HL-60 (cell line): ENCODE results near the gene VWA8.
"Not testable (repeated sequence)": the region's sequence is repeated elsewhere in the genome, so short reads cannot be mapped to it uniquely, and the experiment has no call there.

Experiments
- DNase-seq, 2 experiments: peaks; one replicate each; pipeline ENCODE4 v3.0.0-alpha.2; 2010 to 2020; ENCODE audit warnings: low read depth in 1 of 2, low spot score in 1 of 2
- H3K27ac ChIP-seq: fragments of 250-450 bp; sonication (Bioruptor Pico); replicated peaks from 2 replicates; pipeline ENCODE4 v1.5.1; 2020; ENCODE audit warnings: mild to moderate bottlenecking, moderate library complexity
- H3K27me3 ChIP-seq: fragments of 250-450 bp; sonication (Bioruptor Pico); 2 replicates; pipeline ENCODE4 v1.5.1; 2021; ENCODE audit warnings: mild to moderate bottlenecking, moderate library complexity; ENCODE audit not compliant: insufficient read depth, poor library complexity, severe bottlenecking
- H3K4me3 ChIP-seq: replicated peaks from 2 replicates; pipeline ENCODE4 v1.5.1; 2011; ENCODE audit warnings: mild to moderate bottlenecking, control low read depth, low read length; ENCODE audit not compliant: insufficient read depth
- GABPA ChIP-seq: IDR thresholded peaks from 2 replicates; pipeline ENCODE4 v1.6.1; 2012; ENCODE audit warnings: low read depth
- POLR2AphosphoS5 ChIP-seq: IDR thresholded peaks from 2 replicates; pipeline ENCODE4 v1.6.1; 2012; ENCODE audit warnings: low read depth
- SPI1 ChIP-seq: IDR thresholded peaks from 2 replicates; pipeline ENCODE4 v1.6.1; 2012; ENCODE audit warnings: low read depth, mild to moderate bottlenecking, borderline replicate concordance
- TF ChIP-seq, protein P1 (sequence below): IDR thresholded peaks from one replicate; pipeline ENCODE4 v1.5.1; 2011; ENCODE audit warnings: low read length, control low read depth, inconsistent platforms; ENCODE audit not compliant: insufficient read depth
- TF ChIP-seq, protein P2 (sequence below): IDR thresholded peaks from 2 replicates; pipeline ENCODE4 v1.6.1; 2012; ENCODE audit warnings: low read depth; ENCODE audit not compliant: insufficient replicate concordance

VWA8 gene

DNA sequence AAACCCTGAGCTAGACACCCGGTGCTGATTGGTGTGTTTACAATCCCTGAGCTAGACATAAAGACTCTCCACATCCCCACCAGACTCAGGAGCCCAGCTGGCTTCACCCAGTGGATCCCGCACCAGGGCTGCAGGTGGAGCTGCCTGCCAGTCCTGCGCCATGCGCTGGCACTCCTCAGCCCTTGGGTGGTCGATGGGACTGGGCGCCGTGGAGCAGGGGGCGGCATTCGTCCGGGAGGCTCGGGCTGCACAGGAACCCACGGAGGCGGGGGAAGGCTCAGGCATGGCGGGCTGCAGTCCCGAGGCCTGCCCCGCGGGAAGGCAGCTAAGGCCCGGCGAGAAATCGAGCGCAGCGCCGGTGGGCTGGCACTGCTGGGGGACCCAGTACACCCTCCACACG lies 62.5 kb downstream of the VWA8 start:
- not testable (repeated sequence) for DNase-seq, H3K27me3 ChIP-seq, H3K4me3 ChIP-seq, H3K27ac ChIP-seq

DNA sequence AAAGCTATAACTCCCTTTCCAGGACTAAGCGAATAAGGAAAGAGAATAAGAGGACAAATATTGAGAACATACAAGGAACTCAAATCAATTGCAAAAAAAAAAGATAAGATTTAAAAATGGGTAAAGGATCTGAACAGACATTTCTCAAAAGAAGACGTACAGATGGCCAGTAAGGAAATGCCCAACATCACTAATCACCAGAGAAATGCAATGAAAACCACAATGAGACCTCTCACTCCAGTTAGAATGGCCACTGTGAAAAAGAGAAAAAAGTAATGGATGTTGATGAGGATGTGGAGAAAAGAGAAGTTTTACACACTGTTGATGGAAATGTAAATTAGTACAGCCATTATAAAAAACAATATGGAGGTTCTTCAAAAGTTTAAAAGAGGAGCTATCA lies 63.8 kb downstream of the VWA8 start:
- DNase-seq: no peak
- Histone ChIP-seq H3K27ac (no peak overlapping the region), H3K27me3 (no peaks in the 10 kb centered on the region), H3K4me3 (no peak overlapping the region)
- TF ChIP-seq, protein P1, sequence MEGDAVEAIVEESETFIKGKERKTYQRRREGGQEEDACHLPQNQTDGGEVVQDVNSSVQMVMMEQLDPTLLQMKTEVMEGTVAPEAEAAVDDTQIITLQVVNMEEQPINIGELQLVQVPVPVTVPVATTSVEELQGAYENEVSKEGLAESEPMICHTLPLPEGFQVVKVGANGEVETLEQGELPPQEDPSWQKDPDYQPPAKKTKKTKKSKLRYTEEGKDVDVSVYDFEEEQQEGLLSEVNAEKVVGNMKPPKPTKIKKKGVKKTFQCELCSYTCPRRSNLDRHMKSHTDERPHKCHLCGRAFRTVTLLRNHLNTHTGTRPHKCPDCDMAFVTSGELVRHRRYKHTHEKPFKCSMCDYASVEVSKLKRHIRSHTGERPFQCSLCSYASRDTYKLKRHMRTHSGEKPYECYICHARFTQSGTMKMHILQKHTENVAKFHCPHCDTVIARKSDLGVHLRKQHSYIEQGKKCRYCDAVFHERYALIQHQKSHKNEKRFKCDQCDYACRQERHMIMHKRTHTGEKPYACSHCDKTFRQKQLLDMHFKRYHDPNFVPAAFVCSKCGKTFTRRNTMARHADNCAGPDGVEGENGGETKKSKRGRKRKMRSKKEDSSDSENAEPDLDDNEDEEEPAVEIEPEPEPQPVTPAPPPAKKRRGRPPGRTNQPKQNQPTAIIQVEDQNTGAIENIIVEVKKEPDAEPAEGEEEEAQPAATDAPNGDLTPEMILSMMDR: no peak
- TF ChIP-seq, protein P2, sequence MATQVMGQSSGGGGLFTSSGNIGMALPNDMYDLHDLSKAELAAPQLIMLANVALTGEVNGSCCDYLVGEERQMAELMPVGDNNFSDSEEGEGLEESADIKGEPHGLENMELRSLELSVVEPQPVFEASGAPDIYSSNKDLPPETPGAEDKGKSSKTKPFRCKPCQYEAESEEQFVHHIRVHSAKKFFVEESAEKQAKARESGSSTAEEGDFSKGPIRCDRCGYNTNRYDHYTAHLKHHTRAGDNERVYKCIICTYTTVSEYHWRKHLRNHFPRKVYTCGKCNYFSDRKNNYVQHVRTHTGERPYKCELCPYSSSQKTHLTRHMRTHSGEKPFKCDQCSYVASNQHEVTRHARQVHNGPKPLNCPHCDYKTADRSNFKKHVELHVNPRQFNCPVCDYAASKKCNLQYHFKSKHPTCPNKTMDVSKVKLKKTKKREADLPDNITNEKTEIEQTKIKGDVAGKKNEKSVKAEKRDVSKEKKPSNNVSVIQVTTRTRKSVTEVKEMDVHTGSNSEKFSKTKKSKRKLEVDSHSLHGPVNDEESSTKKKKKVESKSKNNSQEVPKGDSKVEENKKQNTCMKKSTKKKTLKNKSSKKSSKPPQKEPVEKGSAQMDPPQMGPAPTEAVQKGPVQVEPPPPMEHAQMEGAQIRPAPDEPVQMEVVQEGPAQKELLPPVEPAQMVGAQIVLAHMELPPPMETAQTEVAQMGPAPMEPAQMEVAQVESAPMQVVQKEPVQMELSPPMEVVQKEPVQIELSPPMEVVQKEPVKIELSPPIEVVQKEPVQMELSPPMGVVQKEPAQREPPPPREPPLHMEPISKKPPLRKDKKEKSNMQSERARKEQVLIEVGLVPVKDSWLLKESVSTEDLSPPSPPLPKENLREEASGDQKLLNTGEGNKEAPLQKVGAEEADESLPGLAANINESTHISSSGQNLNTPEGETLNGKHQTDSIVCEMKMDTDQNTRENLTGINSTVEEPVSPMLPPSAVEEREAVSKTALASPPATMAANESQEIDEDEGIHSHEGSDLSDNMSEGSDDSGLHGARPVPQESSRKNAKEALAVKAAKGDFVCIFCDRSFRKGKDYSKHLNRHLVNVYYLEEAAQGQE: no peak

DNA sequence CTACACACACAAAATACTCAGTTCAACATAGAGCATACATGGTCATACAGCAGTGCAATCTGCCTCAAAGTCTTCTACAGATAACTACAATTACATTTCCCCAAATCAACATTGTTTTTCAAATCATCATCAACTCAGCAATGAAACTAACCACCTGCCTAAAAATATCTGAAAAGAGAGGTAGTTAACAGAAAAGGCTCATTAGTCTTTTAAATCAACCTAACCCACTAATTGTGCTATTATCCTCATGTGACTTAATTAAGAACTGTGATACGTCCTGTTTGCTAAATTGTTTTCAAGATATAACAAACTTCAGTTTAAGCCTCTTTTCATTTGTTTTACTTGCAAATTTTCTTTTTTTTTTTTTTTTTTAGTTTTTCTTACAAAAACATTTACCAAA lies 65.4 kb downstream of the VWA8 start:
- no peak overlapping the region for H3K27ac ChIP-seq
- no peaks in the 10 kb centered on the region for H3K27me3 ChIP-seq
- TF ChIP-seq SPI1 (no peak), POLR2AphosphoS5 (no peak), GABPA (no peak)
- TF ChIP-seq, protein P1: no peak
- TF ChIP-seq, protein P2: no peak
- no peak for DNase-seq
- H3K4me3 ChIP-seq: no peak overlapping the region

DNA sequence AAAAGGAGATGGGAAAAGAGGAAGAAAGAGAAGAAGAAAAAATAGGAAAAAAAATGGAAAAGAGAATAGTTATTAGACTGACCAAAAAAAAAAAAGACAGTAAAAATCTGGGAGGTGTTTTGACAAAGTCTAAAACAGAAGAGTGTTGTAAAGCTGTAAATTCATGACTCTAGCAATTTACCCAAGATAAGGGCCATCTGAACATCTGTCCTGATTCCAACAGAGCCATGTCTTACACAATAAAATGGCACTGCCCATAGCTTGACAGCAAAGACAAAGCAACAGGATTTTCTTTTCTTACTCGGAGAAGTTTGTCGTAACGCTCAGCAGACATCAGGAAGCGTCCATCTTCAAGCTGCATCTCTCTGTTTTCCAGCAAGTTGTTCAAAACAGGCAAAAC lies 69.8 kb downstream of the VWA8 start:
- no peak overlapping the region for H3K27ac ChIP-seq
- DNase-seq: no peak
- no peak overlapping the region for H3K4me3 ChIP-seq
- no peaks in the 10 kb centered on the region for H3K27me3 ChIP-seq
- TF ChIP-seq POLR2AphosphoS5 (no peak), SPI1 (no peak), GABPA (no peak)
- TF ChIP-seq, protein P1: no peak
- TF ChIP-seq, protein P2: no peak
